IMR-90 (cell line): ENCODE results near the gene AAR2. TPM values are rescaled to one million over a fixed set of nuclear protein-coding genes. Genes with fewer than 3 reads are reported as not detected.

Experiments
- ATAC-seq: fragments of 200-7000 bp; cut with Tn5 transposase; 2 replicates; pipeline ENCODE4 v1.9.1; 2020; ENCODE audit warnings: low read depth, mild to moderate bottlenecking, moderate library complexity
- BruUV-seq: library from RNA; stranded (reverse); fragments of 400-500 nt; replicated peaks from 2 replicates; lab custom pipeline; 2021; lab: Mats Ljungman, UMichigan
- CTCF ChIA-PET: fragments of 300-600 bp; formaldehyde crosslinking; extraction: SDS; loops from one replicate; lab custom pipeline; 2021; ENCODE audit warnings: antibody characterized with exemption; lab: Yijun Ruan, JAX
- POLR2A ChIA-PET: fragments of 300-600 bp; sonication (Branson Sonifier 250); formaldehyde crosslinking; loops from one replicate; lab custom pipeline; 2022; ENCODE audit warnings: antibody characterized with exemption; ENCODE audit not compliant: unreplicated experiment; lab: Charles Lee
- DNase-seq: peaks from one replicate; pipeline ENCODE4 v3.0.0; 2013
- H2AFZ ChIP-seq: replicated peaks from 2 replicates; pipeline ENCODE3; 2013; ENCODE audit warnings: low read length, mild to moderate bottlenecking; ENCODE audit not compliant: poor library complexity
- H2AK5ac ChIP-seq: 2 replicates; pipeline ENCODE4 v1.6.1; 2013; ENCODE audit warnings: low read depth, low read length, inconsistent platforms
- H2AK9ac ChIP-seq: replicated peaks from 2 replicates; pipeline ENCODE3; 2013; ENCODE audit warnings: mild to moderate bottlenecking, low read depth, low read length, moderate library complexity; ENCODE audit not compliant: poor library complexity
- H2BK120ac ChIP-seq: 2 replicates; pipeline ENCODE4 v1.6.1; 2013; ENCODE audit warnings: low read depth, low read length, inconsistent platforms
- H2BK15ac ChIP-seq: 3 replicates; pipeline ENCODE4 v1.6.1; 2013; ENCODE audit warnings: low read depth, low read length, inconsistent platforms
- H2BK20ac ChIP-seq: 2 replicates; pipeline ENCODE4 v1.6.1; 2013; ENCODE audit warnings: low read depth, mild to moderate bottlenecking, inconsistent platforms, low read length, moderate library complexity
- H2BK5ac ChIP-seq: 2 replicates; pipeline ENCODE4 v1.6.1; 2013; ENCODE audit warnings: mild to moderate bottlenecking, low read depth, low read length, inconsistent platforms; ENCODE audit not compliant: poor library complexity, severe bottlenecking
- H3K14ac ChIP-seq: replicated peaks from 2 replicates; pipeline ENCODE4 v1.6.1; 2013; ENCODE audit warnings: low read depth, low read length, inconsistent platforms
- H3K18ac ChIP-seq: 2 replicates; pipeline ENCODE4 v1.6.1; 2013; ENCODE audit warnings: low read depth, low read length, control low read depth
- H3K23ac ChIP-seq: 2 replicates; pipeline ENCODE4 v1.6.1; 2013; ENCODE audit warnings: low read depth, low read length, inconsistent platforms
- H3K27ac ChIP-seq: 2 replicates; pipeline ENCODE4 v1.5.1; 2013; ENCODE audit warnings: mild to moderate bottlenecking, control low read depth, low read length; ENCODE audit not compliant: insufficient read depth
- H3K27me3 ChIP-seq: 2 replicates; pipeline ENCODE4 v1.6.1; 2013; ENCODE audit warnings: low read length; ENCODE audit not compliant: control insufficient read depth, insufficient read depth
- H3K36me3 ChIP-seq: 2 replicates; pipeline ENCODE4 v1.6.1; 2013; ENCODE audit warnings: low read length, mixed read lengths; ENCODE audit not compliant: control insufficient read depth, insufficient read depth
- H3K4ac ChIP-seq: 2 replicates; pipeline ENCODE4 v1.6.1; 2013; ENCODE audit warnings: low read depth, low read length, inconsistent platforms
- H3K4me1 ChIP-seq: 2 replicates; pipeline ENCODE4 v1.6.1; 2013; ENCODE audit warnings: low read length, mixed read lengths; ENCODE audit not compliant: control insufficient read depth, insufficient read depth
- H3K4me2 ChIP-seq: 2 replicates; pipeline ENCODE4 v1.6.1; 2013; ENCODE audit warnings: low read depth, mild to moderate bottlenecking, control low read depth, low read length, moderate library complexity
- H3K4me3 ChIP-seq: 2 replicates; pipeline ENCODE4 v1.5.1; 2013; ENCODE audit warnings: low read depth, mild to moderate bottlenecking, control low read depth, low read length, moderate library complexity; ENCODE audit not compliant: insufficient read depth
- H3K56ac ChIP-seq: 2 replicates; pipeline ENCODE4 v1.6.1; 2013; ENCODE audit warnings: low read length, inconsistent platforms; ENCODE audit not compliant: insufficient read depth; ENCODE audit errors: extremely low read depth
- H3K79me1 ChIP-seq, 2 experiments: 2 replicates each; pipeline ENCODE4 v1.6.1; 2013; ENCODE audit warnings: low read length in 2 of 2, inconsistent platforms in 1 of 2, low read depth in 1 of 2
- H3K9ac ChIP-seq: 2 replicates; pipeline ENCODE4 v1.6.1; 2013; ENCODE audit warnings: low read depth, low read length, control low read depth
- H3K9me1 ChIP-seq: 2 replicates; pipeline ENCODE4 v1.6.1; 2013; ENCODE audit warnings: low read length, inconsistent platforms; ENCODE audit not compliant: insufficient read depth
- H3K9me3 ChIP-seq: 2 replicates; pipeline ENCODE4 v1.6.1; 2013; ENCODE audit warnings: low read length; ENCODE audit not compliant: control insufficient read depth, insufficient read depth
- H4K20me1 ChIP-seq: 2 replicates; pipeline ENCODE4 v1.6.1; 2013; ENCODE audit warnings: low read length, inconsistent platforms; ENCODE audit not compliant: insufficient read depth
- H4K5ac ChIP-seq: 2 replicates; pipeline ENCODE4 v1.6.1; 2013; ENCODE audit warnings: mild to moderate bottlenecking, low read depth, low read length, control low read depth
- H4K8ac ChIP-seq, 2 experiments: 2 replicates each; pipeline ENCODE4 v1.6.1; 2013; ENCODE audit warnings: low read depth in 2 of 2, low read length in 2 of 2, control low read depth in 1 of 2, inconsistent platforms in 1 of 2
- H4K91ac ChIP-seq: 2 replicates; pipeline ENCODE4 v1.6.1; 2013; ENCODE audit warnings: low read depth, low read length, inconsistent platforms; ENCODE audit not compliant: insufficient read depth
- BHLHE40 ChIP-seq: fragments of 150-350 bp; IDR thresholded peaks from 2 replicates; pipeline ENCODE4 v1.6.1; 2016; ENCODE audit warnings: mild to moderate bottlenecking, low read depth, low read length
- CEBPB ChIP-seq: IDR thresholded peaks from 2 replicates; pipeline ENCODE4 v1.6.1; 2012; ENCODE audit warnings: low read depth, low read length, improper control_type of control experiment
- FOS ChIP-seq: fragments of 150-350 bp; IDR thresholded peaks from 2 replicates; pipeline ENCODE4 v1.6.1; 2016; ENCODE audit warnings: low read depth, low read length
- MAFK ChIP-seq: IDR thresholded peaks from 2 replicates; pipeline ENCODE4 v1.6.1; 2012; ENCODE audit warnings: low read depth, low read length, improper control_type of control experiment
- MAZ ChIP-seq: IDR thresholded peaks from 2 replicates; pipeline ENCODE4 v1.6.1; 2012; ENCODE audit warnings: low read depth, mild to moderate bottlenecking, low read length, improper control_type of control experiment, moderate library complexity, borderline replicate concordance
- MXI1 ChIP-seq: IDR thresholded peaks from 2 replicates; pipeline ENCODE4 v1.6.1; 2012; ENCODE audit warnings: low read depth, mild to moderate bottlenecking, low read length, moderate library complexity, borderline replicate concordance
- NFE2L2 ChIP-seq: fragments of 150-350 bp; IDR thresholded peaks from 2 replicates; pipeline ENCODE4 v1.6.1; 2016; ENCODE audit warnings: low read depth, mild to moderate bottlenecking, low read length
- POLR2A ChIP-seq: IDR thresholded peaks from 2 replicates; pipeline ENCODE4 v1.6.1; 2012; ENCODE audit warnings: mild to moderate bottlenecking, low read depth, low read length
- RAD21 ChIP-seq: IDR thresholded peaks from 2 replicates; pipeline ENCODE4 v1.6.1; 2012; ENCODE audit warnings: low read length, improper control_type of control experiment
- RCOR1 ChIP-seq: IDR thresholded peaks from 2 replicates; pipeline ENCODE4 v1.6.1; 2012; ENCODE audit warnings: mild to moderate bottlenecking, low read length, improper control_type of control experiment; ENCODE audit not compliant: insufficient replicate concordance
- RFX5 ChIP-seq: IDR thresholded peaks from 2 replicates; pipeline ENCODE4 v1.8.0; 2012; ENCODE audit warnings: low read depth, mild to moderate bottlenecking, low read length, moderate library complexity
- SMC3 ChIP-seq: fragments of 150-350 bp; IDR thresholded peaks from 2 replicates; pipeline ENCODE4 v1.6.1; 2016; ENCODE audit warnings: low read depth, mild to moderate bottlenecking, antibody characterized with exemption, low read length, moderate library complexity
- WGBS, 2 experiments: methylation state at CpG; one replicate each; pipeline versions ENCODE4 v1.1.5 to v1.1.7; 2013; ENCODE audit warnings: missing lambda C conversion rate in 2 of 2; ENCODE audit not compliant: insufficient read length in 1 of 2; ENCODE audit errors: extremely low coverage in 2 of 2; 5-methylcytosine and 5-hydroxymethylcytosine counted together
- dilution Hi-C: fragments of 300-500 bp; cut with HindIII; formaldehyde crosslinking; loops from one replicate; pipeline ENCODE4 v1.14.3; 2018; ENCODE audit warnings: low sequenced_read_pairs; ENCODE audit not compliant: unreplicated experiment
- in situ Hi-C: fragments of 300-500 bp; cut with MboI; formaldehyde crosslinking; loops from 3 replicates; pipeline ENCODE4 v1.14.3; 2019; ENCODE audit warnings: low sequenced_read_pairs, inconsistent platforms, mixed read lengths
- intact Hi-C: fragments of 100-400 bp; cut with micrococcal nuclease; formaldehyde crosslinking; loops from 2 replicates; pipeline ENCODE4 v1.10.0; 2022
- polyA plus RNA-seq, 3 experiments: library from polyadenylated mRNA; depleted of rRNA; stranded (reverse); fragments of >200 nt; gene quantifications; 2 replicates each; pipeline ENCODE4 v1.2.3, GENCODE V29; 2012; ENCODE audit warnings: low replicate concordance in 1 of 3
- total RNA-seq: library from RNA; depleted of rRNA; stranded (reverse); fragments of >200 nt; gene quantifications from 2 replicates; pipeline ENCODE4 v1.2.3, GENCODE V29; 2012
- TF ChIP-seq, protein P1 (sequence below): fragments of 150-350 bp; IDR thresholded peaks from 2 replicates; pipeline ENCODE4 v1.6.1; 2017; ENCODE audit warnings: mild to moderate bottlenecking, antibody characterized with exemption, low read length, low read depth
- TF ChIP-seq, protein P2 (sequence below): conservative IDR thresholded peaks from 2 replicates; pipeline ENCODE4 v1.5.1; 2012; ENCODE audit warnings: mild to moderate bottlenecking, low read depth, low read length, improper control_type of control experiment

The AAR2 gene
- total and polyA plus RNA-seq, 2 of the 4 experiments (the other 2 are of a cell fraction), result 28.2 to 35.8 TPM

DNA sequence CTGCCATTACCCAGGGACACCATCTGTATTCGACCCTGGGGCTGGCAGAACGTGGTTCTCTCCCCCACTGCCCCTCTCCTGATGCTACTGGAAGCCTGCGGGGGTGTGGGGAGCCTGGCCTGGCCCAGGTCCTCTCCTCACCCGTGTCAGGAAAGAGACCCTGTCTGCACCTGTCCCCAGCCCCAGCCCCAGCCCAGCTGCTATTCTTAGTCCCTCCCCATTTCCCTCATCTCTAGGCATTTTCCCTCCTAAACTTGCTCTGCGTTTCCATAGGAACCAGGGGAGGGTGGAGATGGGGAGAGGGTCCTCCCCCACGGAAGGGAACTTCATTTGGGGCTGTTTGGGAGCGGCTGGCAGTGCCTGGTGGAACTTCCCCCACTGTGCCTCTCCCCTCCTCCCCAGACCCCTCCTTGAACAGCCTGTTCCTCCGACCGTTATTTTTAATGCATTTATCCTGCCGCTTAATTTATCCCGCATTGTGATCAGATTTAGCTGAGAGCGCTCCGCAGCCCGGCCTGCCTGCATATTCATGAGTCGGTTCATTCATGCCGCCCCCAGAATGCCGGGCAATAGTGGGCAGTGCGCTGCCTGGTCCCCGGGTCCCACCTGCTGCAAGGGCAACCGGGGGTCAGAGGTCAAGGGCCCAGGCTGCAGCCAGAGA, 38.0 kb downstream of the AAR2 start:
- no peaks in the 10 kb centered on the region for H3K9me1 ChIP-seq
- no peak for TF ChIP-seq RAD21
- TF ChIP-seq RFX5, result no peak
- TF ChIP-seq SMC3, result no peak
- no peak for TF ChIP-seq MXI1
- TF ChIP-seq, protein P1, sequence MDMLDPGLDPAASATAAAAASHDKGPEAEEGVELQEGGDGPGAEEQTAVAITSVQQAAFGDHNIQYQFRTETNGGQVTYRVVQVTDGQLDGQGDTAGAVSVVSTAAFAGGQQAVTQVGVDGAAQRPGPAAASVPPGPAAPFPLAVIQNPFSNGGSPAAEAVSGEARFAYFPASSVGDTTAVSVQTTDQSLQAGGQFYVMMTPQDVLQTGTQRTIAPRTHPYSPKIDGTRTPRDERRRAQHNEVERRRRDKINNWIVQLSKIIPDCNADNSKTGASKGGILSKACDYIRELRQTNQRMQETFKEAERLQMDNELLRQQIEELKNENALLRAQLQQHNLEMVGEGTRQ, result no peak
- TF ChIP-seq, protein P2, sequence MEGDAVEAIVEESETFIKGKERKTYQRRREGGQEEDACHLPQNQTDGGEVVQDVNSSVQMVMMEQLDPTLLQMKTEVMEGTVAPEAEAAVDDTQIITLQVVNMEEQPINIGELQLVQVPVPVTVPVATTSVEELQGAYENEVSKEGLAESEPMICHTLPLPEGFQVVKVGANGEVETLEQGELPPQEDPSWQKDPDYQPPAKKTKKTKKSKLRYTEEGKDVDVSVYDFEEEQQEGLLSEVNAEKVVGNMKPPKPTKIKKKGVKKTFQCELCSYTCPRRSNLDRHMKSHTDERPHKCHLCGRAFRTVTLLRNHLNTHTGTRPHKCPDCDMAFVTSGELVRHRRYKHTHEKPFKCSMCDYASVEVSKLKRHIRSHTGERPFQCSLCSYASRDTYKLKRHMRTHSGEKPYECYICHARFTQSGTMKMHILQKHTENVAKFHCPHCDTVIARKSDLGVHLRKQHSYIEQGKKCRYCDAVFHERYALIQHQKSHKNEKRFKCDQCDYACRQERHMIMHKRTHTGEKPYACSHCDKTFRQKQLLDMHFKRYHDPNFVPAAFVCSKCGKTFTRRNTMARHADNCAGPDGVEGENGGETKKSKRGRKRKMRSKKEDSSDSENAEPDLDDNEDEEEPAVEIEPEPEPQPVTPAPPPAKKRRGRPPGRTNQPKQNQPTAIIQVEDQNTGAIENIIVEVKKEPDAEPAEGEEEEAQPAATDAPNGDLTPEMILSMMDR, result no peak
- no peak for TF ChIP-seq FOS
- no peak for TF ChIP-seq CEBPB
- TF ChIP-seq MAZ, result no peak
- no peak for TF ChIP-seq MAFK
- no peak for TF ChIP-seq POLR2A
- no peak for TF ChIP-seq BHLHE40
- TF ChIP-seq NFE2L2, result no peak
- TF ChIP-seq RCOR1, result no peak
- intact Hi-C loops (no loop called here), dilution Hi-C loops (no loop called here), in situ Hi-C loops (no loop called here)
- H3K18ac ChIP-seq, result no peak overlapping the region
- no peak overlapping the region for H4K91ac ChIP-seq
- peaks cover 56% of the 10 kb centered on the region for H3K27me3 ChIP-seq
- H4K5ac ChIP-seq, result no peak overlapping the region
- no peak overlapping the region for H4K8ac ChIP-seq
- no peak overlapping the region for H3K23ac ChIP-seq
- no peak overlapping the region for H2AK5ac ChIP-seq
- ChIA-PET CTCF (no interaction called here), POLR2A (no interaction called here)
- BruUV-seq, result no TSS peak
- no peak overlapping the region for H2AFZ ChIP-seq
- H2BK120ac ChIP-seq, result no peak overlapping the region
- H3K56ac ChIP-seq, result no peak overlapping the region
- no peak overlapping the region for H2BK20ac ChIP-seq
- ATAC-seq (no peak), DNase-seq (no peak)
- H3K4me2 ChIP-seq, result no peak overlapping the region
- no peak overlapping the region for H2BK15ac ChIP-seq
- H3K4me3 ChIP-seq, result no peak overlapping the region
- H3K36me3 ChIP-seq, result no peaks in the 10 kb centered on the region
- no peak overlapping the region for H3K4ac ChIP-seq
- WGBS, 2 experiments, result 45% methylated on average over 4 of the region's 20 CpGs; no CpG with 5 or more reads in 1 of the 2 experiments
- no peaks in the 10 kb centered on the region for H3K4me1 ChIP-seq
- no peak overlapping the region for H3K14ac ChIP-seq
- H2AK9ac ChIP-seq, result no peak overlapping the region
- no peaks in the 10 kb centered on the region for H3K9me3 ChIP-seq
- no peaks in the 10 kb centered on the region for H3K79me1 ChIP-seq
- no peak overlapping the region for H3K27ac ChIP-seq
- H3K9ac ChIP-seq, result no peak overlapping the region
- H4K20me1 ChIP-seq, result no peaks in the 10 kb centered on the region
- H2BK5ac ChIP-seq, result no peak overlapping the region
